Activated naive CD4-positive, alpha-beta T cell treated with anti-CD3 and anti-CD28 coated beads, Interleukin-2, amount 50 U/mL, for 16 hours (primary cell): ENCODE results near the gene TEX38.
"Not testable (repeated sequence)": the region's sequence is repeated elsewhere in the genome, so short reads cannot be mapped to it uniquely, and the experiment has no call there.

Experiments used
- DNase-seq: peaks from one replicate; pipeline ENCODE4 v3.0.0-alpha.2; 2020

The TEX38 gene

DNA sequence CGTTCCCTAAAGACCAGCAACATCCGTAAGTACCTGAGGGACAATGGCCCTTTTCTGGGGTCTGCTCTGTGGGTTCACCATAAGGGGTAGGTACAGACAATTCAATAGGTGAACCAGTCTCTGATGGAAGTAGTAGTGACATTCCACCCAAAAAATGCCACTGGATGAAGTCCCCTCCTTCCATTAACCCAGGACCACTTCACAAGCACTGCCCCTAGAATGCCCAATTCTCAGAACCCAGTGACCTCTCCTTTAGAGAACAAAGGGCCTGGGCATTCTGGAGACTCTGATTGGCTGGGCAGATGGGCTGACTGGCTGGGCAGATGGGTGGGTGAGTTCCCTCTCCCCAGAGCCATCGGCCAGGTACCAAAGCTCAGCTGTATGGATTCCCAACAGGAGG, at the start of gene TEX38:
TEX38 (plus strand) TSS at position 301 of the 400 bp plus-strand sequence; CDS start at position 382, 81 bp downstream.
- no peak for DNase-seq

DNA sequence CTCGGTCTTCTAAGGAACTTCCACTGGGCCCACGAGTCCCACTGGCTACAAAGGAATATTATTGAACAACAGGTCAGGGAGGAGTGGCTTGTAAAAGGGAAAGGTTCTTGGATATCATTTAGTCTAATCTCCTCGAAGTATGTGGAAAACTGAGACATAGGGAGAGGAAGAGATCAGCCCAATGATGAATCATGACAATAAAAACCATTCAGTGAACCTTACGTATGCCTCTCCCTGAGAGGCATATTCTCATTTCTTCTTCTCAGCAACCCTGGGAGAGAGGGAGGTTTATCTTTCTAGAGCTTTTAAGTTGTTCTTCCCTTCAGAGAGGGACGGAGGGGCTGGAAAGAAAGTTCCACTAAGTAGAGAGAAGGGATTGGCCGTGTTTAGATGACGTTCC, 49.7 kb upstream of the TEX38 start:
- no peak for DNase-seq

DNA sequence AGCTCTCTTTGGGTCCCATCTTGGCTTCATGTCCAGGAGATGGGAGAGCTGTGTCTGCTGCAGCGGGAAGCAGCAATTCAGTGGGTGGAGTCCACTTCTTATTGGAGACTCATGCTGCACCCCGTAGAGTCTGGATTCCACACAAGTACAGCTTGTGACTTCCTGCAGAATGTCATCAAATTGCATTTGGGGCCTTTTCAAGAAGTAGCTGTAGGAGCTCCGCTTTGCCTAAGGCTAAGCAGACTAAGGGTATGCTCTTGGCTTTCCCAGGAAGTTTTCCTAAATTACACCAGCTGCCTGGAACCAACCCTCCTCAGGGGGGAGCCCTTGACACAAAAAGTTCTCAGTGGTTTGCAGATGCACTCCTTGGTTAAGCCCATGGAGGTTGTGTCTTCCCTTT, 49.3 kb upstream of the TEX38 start:
- DNase-seq: no peak

DNA sequence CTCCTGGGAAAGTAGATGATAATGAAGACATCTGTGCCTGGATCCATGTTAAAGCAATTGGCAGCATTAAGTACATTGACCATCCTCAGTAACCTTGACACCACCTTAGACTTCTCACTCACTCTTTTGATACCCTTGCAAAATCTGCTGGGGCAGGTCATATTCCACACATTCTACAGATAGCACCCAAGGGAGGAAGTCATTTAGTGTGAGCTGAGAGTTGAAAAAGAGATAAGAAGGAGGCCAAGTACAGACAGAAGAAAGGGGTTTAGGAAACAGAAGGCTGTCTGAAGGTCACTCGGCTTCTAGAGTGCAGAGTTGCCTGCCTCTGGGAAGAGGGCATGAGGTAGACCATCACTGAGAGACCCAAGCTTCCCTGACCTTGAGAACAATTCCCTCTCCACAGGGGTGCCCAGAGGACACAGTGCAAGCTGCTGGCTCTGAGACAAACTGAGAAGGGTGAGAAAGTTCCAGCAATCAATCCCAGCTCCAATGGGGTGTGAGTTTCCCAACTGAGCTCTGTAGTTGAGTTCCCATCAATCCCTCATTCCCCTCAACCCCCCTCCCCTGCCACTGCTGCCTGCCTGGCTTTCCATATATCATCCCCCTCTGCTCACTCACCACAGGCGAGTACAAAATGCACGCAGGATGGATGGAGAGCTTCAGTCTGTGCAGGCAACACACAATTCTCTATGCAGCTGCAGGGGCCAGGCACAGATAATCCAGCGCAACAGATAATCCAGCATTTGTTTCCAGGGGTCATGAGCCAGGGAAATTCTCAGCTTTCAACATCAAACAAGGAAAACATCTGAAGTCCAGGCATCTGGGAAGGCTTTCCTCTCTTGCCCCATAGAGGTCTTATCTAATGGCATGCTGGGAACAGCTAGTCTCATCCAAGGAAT, 47.7 kb upstream of the TEX38 start:
- DNase-seq: no peak

DNA sequence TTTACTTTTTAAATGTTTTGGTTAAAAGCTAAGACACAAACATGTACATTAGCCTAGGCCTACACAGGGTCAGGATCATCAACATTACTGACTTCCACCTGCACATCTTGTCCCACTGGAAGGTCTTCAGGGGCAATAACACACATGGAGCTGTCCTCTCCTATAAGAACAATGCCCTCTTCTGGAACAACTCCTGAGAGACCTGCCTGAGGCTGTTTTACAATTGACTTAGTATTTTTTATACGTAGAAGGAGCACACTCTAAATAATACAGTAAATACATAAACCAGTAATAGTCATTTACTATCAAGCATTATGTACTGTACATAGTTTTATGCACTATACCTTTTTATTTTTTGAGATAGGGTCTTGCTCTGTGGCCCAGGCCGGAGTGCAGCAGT, 40.9 kb upstream of the TEX38 start:
- no peak for DNase-seq

DNA sequence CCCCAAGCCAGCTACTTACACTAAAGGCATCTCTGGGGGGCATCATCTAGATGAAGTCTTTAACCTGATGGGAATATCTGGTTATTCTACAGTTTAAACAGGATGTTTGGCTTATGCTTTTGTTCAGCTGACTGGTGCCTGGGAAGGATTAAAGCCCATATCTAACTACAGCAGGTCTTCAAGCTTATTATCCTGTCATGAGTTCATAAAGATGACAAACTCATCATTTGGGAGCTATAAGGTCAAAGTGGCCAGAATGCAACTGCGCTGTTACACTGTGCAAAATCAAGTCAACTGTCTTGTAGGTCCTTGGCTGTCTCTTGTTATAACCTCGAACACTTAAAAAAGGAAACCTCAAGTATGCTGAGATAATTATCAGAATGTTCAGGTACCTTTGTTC, 36.4 kb upstream of the TEX38 start:
- DNase-seq: no peak

DNA sequence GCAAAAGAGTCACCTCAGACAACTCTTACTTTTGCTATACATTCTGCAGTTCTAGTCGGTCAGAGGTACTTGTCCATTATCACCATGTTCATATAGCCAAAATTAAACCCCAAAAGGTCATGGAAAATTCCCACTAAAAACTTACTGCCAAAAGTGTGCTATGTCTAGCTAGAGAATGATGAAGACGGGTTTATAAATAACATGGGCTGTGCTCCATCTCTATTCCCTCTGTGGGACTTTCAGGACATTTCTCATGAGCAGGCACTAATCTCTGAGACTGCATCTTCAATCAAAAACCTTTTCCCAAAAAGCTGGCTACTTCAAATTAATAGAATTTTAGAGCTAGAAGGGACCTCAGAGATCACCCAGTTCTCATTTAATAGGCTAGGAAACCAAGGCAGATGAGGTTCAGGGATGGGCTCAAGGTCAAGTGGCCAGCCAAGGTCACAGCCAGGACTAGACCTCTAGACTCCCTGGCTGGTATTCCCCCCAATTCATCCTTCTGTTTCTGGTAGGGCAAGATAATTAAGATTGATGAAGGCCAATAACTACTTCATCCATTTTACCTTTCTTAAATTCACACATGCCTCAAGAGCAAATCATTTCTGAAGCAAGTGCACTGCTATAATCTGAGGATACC, 34.1 kb upstream of the TEX38 start:
- no peak for DNase-seq

DNA sequence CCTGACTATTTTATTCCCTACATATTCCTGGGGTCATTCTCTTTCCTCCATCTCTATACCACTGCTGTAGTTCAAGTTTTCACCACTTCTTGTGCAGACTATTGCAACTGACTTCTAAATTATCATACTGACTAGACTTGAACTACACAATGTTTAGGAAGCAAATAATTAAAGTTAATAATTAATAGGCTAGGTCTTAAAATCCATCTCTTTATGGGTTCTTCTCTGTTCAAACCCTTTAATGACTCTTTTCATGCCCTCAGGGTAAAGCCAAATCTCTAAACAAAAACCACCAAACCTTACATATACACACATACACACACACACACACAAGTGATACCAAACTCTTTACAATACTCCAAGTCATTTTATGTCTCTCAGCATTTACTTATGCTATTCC, 32.7 kb upstream of the TEX38 start:
- no peak for DNase-seq

DNA sequence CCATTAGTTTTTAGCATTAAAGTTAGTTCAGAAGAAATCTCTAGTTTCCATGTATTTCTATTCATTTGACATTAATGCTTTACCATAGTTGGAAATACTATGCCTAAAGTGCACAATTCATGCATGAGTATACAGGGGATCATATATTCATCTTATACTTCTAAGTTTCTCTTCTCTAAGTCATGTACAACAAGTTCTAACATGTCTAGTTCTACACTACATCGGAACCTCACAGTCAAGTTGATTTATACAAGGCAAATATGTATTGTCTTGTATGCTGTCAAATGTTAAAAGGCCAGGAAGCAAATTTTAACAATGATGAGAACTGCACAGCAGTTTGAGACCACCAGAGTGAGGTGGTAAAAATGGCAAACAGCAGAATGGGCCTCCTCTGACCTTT, 32.1 kb upstream of the TEX38 start:
- DNase-seq: no peak

DNA sequence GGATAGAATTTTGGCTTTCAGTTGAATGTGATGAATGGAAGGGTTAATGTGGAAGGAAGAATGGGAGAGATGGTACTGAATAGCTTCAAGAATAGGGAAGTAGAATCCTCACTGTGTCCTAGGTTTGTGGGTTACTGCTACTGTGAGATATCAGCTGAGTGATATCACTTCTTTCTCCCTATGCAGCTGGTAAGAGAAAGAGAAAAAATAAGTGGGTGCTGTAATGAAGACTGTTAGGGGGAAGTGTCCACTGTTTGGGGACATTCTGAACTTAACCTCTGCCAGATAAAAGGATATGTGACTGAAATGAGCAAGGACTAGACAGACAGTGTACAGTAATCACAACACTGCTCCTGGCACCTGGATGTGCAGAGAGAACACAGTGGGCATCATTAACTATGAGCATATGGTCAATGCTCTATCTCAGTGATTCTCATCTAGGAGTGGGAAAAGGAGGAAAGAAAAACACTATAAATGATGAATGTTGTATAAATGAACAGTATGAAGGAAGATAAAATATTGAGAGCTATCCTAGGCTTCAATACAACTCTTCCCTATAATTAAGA, 29.5 kb upstream of the TEX38 start:
- DNase-seq: no peak

DNA sequence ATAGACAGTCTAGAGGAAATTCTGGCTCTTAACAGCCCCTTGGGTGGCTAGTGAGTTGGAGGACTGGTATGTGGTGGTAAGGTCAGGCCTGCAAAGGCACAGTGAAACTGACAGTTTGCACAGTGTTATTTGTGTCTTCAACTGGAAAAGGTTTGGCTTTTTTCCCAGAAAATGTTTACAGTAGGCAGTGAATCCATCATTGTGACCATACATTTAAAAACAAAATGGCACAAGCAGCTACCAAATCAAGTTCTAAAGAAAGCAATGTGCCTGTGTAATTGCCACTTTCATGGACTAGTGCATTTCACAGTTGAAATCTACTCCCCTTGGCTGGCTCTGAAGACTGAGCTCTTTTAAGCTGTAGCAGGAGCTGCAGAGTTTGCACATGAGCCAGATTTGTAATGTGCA, 28.3 kb upstream of the TEX38 start:
- DNase-seq: no peak

DNA sequence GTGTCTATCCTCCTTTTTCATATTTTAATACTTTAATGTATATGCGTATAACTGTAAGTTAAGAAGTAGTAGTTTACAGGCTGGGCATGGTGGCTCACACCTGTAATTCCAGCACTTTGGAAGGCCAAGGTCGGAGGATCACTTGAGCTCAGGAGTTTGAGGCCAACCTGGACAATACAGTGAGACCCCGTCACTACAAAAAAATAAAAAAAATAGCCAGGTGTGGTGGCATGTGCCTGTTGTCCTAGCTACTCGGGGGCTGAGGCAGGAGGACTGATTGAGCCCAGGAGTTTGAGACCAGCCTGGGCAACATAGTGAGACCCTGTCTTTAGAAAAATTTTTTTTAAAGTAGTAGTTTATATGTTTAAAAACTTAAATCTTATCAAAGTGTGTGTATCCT, 25.8 kb upstream of the TEX38 start:
- DNase-seq: no peak

DNA sequence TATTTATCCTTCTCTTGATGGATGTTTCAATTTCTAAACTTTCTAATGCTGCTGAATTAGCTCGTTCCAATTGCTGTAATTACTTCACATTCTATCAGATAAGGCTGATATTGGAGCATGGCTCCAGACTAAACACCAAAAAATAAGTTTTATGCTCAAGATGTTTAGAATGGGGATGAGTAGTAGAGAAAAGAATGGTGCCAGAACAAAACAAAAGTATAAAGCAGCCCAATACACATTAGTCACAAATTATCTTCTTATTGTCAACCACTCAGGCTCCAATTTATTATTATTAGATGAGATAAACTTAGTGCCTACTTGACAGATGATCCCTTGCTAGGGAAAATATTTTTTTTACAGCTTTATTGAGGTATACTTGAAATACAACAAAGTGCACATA, 25.3 kb upstream of the TEX38 start:
- no peak for DNase-seq

DNA sequence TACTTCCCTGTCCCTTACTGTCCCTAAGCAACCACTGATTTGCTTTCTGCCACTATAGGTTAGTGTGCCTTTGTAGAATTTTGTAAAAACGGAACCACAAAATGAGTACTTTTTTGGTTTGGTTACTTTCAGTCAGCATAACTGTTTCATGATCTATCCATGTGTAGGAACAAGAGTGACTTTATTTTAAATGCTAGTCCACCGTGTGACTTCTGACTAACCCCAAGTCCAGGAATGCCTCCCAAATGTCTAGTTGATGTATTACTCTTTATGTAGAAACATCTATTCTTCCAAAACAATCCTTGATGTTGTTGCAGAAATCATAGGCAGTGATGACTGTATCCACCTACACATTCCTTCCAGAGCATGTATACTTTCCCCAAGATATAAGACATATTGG, 24.8 kb upstream of the TEX38 start:
- no peak for DNase-seq

DNA sequence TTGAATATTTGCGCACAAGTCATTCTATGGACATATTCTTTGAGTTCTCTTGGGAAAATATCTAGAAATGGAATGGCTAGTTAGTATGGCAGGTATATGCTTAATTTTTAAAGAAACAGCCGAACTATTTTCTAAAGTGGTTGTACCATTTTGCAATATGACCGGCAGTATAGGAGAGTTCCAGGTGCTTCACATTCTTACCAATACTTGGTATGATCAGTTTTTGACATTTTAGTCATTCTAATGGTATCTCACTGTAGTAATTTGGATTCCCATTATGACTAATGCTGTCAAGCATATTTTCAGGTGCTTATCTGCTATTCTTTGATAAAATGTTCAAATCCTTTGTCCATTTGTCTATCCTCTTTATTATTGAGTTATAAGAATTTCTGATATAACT, 24.0 kb upstream of the TEX38 start:
- DNase-seq: no peak

DNA sequence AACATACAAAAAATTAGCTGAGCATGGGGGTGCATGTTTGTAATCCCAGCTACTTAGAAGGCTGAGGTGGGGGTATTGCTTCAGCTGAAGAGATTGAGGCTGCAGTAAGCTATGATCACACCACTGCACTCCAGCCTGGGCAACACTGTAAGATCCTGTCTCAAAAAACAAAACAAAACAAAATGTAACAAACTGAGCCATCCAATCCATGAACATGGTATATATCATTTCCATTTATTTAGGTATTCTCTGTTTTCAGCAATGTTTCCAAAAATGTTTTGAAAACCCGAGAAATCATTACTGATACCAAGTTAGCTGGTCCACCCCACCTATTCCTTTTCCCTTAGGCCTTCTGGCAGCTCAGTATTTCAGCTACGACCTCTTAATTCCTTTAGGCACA, 21.9 kb upstream of the TEX38 start:
- DNase-seq: no peak

DNA sequence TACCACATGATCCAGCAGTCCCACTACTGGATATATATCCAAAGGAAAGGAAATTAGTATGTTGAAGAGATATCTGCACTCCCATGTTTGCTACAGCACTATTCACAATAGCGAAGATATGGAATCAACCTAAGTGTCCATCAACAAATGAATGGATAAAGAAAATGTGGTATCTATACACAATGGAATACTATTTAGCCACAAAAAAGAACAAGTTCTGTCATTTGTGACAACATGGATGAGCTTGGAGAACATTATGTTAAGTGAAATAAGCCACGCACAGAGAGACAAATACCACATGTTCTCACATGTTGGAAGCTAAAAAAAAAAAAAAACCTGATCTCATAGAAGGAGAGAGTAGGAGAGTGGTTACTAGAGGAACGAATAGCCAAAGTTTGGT, 21.2 kb upstream of the TEX38 start:
- DNase-seq: no peak

DNA sequence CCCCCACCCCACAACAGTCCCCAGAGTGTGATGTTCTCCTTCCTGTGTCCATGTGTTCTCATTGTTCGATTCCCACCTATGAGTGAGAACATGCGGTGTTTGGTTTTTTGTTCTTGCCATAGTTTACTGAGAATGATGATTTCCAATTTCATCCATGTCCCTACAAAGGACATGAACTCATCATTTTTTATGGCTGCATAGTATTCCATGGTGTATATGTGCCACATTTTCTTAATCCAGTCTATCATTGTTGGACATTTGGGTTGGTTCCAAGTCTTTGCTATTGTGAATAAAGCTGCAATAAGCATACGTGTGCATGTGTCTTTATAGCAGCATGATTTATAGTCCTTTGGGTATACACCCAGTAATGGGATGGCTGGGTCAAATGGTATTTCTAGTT, 20.5 kb upstream of the TEX38 start:
- DNase-seq: not testable (repeated sequence)

DNA sequence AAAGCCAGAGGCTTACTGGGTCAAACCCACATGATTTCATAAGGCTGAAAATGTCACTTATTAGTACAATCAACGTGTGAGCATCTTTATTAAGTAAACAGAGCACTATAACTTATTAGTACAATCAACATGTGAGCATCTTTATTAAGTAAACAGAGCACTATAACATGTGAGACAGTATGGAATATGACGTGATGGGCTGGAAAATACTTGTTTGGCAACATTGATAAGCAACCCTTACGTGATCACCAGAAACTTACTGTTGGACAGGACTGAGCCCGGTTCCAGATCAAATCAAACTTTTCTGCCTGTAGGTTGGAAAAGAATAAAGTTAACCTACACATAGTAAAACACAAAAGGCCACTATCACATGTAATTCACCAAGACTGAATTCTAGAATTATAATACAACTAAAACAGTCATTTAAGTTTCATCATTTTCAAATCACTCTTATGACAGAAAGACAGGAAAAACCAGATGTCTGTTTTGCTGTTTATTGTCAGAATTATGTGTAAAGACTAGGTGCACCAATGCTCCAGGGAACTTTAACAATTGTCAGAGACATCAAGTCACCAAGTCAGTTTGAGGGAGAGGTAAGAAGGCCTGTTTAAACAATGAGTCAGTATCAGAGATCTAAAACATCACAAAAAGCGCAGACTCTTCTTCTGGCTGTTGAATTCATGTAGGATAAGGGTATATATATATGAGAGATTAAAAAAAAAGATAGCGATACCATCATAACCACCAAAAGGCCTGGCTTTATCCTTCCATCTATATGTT, 19.1 kb upstream of the TEX38 start:
- no peak for DNase-seq

DNA sequence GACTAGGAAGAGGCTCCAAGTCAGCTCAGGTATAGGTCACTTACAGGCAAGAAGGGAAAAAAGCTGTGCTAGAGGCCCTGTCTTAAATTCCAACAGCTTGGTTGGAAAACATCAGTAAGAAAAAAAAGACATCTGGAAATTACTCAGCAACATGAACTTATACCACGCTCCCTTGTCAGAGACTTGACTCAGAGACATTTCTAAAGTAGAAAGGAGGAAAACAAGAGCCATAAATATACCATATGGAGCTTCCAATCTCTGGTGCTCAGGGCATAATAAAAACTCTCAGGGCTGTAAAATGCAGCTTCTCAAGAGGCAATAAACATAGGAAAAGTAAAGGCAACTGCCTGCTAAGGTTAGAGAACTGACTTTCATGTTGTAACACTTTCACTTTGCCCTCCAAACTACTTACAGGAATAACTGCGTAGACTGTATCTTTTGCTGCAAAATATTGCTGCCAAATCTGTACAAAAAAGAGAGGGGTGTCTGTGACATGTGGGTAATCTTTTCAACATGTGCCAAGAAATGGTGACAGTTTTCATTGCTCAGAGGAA, 18.2 kb upstream of the TEX38 start:
- DNase-seq: no peak

DNA sequence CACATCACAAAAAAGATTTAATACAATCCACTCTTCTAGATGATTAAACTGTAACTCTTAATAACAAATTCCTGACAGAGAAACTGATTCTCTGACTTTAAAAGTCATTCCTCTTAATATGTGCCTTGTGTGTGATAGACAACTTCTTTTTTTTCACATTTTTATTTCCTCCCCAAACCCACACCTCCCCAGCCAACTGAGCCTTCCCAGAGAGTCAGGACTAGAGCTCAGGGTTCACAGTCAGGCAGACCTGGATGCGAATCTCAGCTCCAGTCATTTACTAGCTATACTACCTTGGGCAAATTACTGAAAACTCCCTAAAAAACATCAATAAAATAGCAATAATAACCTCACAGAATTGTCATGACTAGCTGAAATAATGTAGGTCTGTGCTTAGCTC, 17.6 kb upstream of the TEX38 start:
- DNase-seq: no peak

DNA sequence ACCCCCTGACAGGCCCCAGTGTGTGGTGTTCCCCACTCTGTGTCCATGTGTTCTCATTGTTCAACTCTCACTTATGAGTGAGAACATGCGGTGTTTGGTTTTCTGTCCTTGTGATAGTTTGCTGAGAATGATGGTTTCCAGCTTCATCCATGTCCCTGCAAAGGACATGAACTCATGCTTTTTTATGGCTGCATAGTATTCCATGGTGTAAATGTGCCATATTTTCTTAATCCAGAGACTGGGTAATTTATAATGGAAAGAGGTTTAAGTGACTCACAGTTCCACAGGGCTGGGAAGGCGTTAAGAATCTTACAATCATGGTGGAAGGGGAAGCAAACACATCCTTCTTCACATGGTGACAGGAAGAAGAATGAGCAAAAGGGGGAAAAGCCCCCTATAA, 17.0 kb upstream of the TEX38 start:
- DNase-seq: not testable (repeated sequence)

DNA sequence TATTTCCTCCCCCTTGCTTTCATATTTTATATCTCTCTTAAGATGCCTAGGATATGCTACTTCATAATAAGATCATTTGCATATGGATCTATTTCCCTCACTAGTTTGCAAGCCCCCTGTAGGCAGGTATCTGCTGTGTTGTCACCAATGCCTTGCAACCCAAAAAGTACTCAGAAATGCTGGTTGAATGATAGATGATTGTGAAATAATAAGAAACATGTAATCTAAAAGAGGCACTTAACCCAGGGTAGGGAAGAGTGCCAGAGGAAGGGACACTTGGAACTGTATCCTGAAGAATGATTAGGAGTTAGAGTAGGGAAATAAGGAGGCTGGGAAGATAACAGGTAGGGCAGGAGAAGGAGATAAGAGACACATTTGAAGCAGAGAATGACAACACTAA, 15.8 kb upstream of the TEX38 start:
- no peak for DNase-seq
